NT2/D1 (cell line): Measurements from ENCODE around the gene CD320.

ENCODE experiments used
- SUZ12 ChIP-seq: IDR thresholded peaks from 2 replicates; pipeline ENCODE4 v1.6.1; 2011; ENCODE audit not compliant: insufficient read length, insufficient read depth; ENCODE audit errors: extremely low read depth
- YY1 ChIP-seq: IDR thresholded peaks from 2 replicates; pipeline ENCODE4 v1.6.1; 2011; ENCODE audit not compliant: insufficient read length, insufficient read depth
- ZNF274 ChIP-seq: IDR thresholded peaks from 2 replicates; pipeline ENCODE4 v1.6.1; 2011; ENCODE audit warnings: mild to moderate bottlenecking, low read depth, low read length

- TF ChIP-seq YY1 (no peak), ZNF274 (no peak), SUZ12 (no peak)
These were observed 44.1 kb upstream of the CD320 start for GRCh38 chr19:8352134-8352827.
